ENCODE measurements around the gene ABO.

DNA sequence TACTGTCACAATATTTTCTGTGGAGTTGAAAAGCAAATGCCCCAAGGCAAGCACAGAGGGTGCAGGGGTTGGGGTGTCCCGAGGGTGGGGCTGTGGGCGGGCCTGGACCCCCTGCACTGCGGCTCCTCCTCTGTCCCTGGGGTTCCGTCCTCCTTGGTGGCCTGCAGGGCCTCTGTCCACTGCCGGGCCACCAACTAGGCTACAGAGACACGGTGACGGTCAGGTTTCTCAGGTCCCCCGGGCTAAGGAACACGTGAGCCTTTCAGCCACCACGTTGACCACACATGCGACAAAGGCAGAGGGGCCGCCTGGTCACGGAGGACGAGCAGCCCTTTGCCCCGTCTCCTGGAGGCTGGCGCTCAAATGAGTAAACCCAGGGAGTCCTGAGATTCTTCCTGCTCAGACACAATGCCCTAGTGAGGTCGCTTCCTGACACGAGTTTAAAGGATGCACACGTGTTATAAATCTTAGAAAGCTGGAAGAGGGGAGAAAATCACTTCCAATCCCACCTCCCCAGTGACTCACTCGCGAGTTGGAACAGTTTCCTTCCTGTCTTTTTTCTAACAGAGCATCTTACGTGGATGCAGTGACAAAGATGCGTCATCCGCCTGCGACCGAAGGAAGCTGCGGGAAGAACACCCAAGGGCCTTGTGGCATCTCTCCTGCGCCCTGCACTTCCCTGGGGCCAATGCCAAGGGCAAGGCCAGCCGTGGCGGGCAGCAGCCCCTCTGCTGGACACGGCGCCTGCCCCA lies 41.1 kb downstream of the ABO start:
- TF ChIP-seq, protein P1, sequence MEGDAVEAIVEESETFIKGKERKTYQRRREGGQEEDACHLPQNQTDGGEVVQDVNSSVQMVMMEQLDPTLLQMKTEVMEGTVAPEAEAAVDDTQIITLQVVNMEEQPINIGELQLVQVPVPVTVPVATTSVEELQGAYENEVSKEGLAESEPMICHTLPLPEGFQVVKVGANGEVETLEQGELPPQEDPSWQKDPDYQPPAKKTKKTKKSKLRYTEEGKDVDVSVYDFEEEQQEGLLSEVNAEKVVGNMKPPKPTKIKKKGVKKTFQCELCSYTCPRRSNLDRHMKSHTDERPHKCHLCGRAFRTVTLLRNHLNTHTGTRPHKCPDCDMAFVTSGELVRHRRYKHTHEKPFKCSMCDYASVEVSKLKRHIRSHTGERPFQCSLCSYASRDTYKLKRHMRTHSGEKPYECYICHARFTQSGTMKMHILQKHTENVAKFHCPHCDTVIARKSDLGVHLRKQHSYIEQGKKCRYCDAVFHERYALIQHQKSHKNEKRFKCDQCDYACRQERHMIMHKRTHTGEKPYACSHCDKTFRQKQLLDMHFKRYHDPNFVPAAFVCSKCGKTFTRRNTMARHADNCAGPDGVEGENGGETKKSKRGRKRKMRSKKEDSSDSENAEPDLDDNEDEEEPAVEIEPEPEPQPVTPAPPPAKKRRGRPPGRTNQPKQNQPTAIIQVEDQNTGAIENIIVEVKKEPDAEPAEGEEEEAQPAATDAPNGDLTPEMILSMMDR (IDR thresholded peaks at IDR 0.05): no peak
- no peak for TF ChIP-seq POLR2A (IDR thresholded peaks at IDR 0.05)
